SK-N-SH (cell line): ENCODE results near the gene EP300. TPM values are rescaled to one million over a fixed set of nuclear protein-coding genes. Genes with fewer than 3 reads are reported as not detected.

Experiments used
- CTCF ChIA-PET: fragments of 300-600, 350-600 bp; formaldehyde crosslinking; extraction: SDS; loops from one replicate; lab custom pipeline; 2021; lab: Yijun Ruan, JAX
- POLR2A ChIA-PET: fragments of 350-600 bp; sonication (Branson Sonifier 250); formaldehyde crosslinking; extraction: SDS; loops from one replicate; lab custom pipeline; 2020; ENCODE audit warnings: antibody characterized with exemption, inconsistent platforms; lab: Yijun Ruan, JAX
- DNase-seq: peaks from one replicate; pipeline ENCODE4 v3.0.0; 2012
- H2AFZ ChIP-seq: fragments of 200-600 bp; sonication (generic); 2 replicates; pipeline ENCODE4 v1.8.1; 2016; ENCODE audit warnings: antibody characterized with exemption, mild to moderate bottlenecking, low read depth
- H3F3A ChIP-seq: fragments of 200-600 bp; sonication (generic); replicated peaks from 2 replicates; pipeline ENCODE3; 2016; ENCODE audit warnings: antibody characterized with exemption, mild to moderate bottlenecking; ENCODE audit not compliant: insufficient read depth
- H3K27ac ChIP-seq, 2 experiments: fragments of 200-500 bp in 1 of 2; fragments of 200-600 bp in 1 of 2; sonication (Bioruptor generic) in 1 of 2; sonication (generic), shearing (Covaris generic) in 1 of 2; 2 replicates each; pipeline versions ENCODE4 v1.5.1 to v1.6.1; 2014 to 2016; ENCODE audit warnings: low read depth in 2 of 2, inconsistent platforms in 1 of 2, low read length in 1 of 2, mild to moderate bottlenecking in 1 of 2, mixed read lengths in 1 of 2
- H3K27me3 ChIP-seq: fragments of 200-600 bp; sonication (generic), shearing (Covaris generic); 2 replicates; pipeline ENCODE4 v1.6.1; 2016; ENCODE audit warnings: mixed run types; ENCODE audit not compliant: insufficient read depth
- H3K36me3 ChIP-seq, 2 experiments: fragments of 200-500 bp in 1 of 2; fragments of 200-600 bp in 1 of 2; sonication (Bioruptor generic) in 1 of 2; sonication (generic) in 1 of 2; replicated peaks in 1 of 2; 2 replicates each; pipeline versions ENCODE3 to v1.5.1; 2014 to 2016; ENCODE audit warnings: low read length in 1 of 2, mild to moderate bottlenecking in 1 of 2; ENCODE audit not compliant: insufficient read depth in 2 of 2, control insufficient read depth in 1 of 2
- H3K4me1 ChIP-seq, 2 experiments: fragments of 200-500 bp in 1 of 2; fragments of 200-600 bp in 1 of 2; sonication (Bioruptor generic) in 1 of 2; sonication (generic), shearing (Covaris generic) in 1 of 2; 2 replicates each; pipeline versions ENCODE4 v1.5.1 to v1.6.1; 2014 to 2016; ENCODE audit warnings: low read depth in 1 of 2, low read length in 1 of 2, mixed run types in 1 of 2; ENCODE audit not compliant: insufficient read depth in 2 of 2, control insufficient read depth in 1 of 2
- H3K4me2 ChIP-seq: fragments of 200-600 bp; sonication (generic), shearing (Covaris generic); 2 replicates; pipeline ENCODE4 v1.6.1; 2017; ENCODE audit warnings: mixed run types
- H3K4me3 ChIP-seq, 2 experiments: fragments of 200-500 bp in 1 of 2; fragments of 200-600 bp in 1 of 2; sonication (Bioruptor generic) in 1 of 2; sonication (generic), shearing (Covaris generic) in 1 of 2; 2 replicates each; pipeline versions ENCODE4 v1.5.1 to v1.8.1; 2014 to 2016; ENCODE audit warnings: low read depth in 2 of 2, inconsistent platforms in 1 of 2, low read length in 1 of 2, mild to moderate bottlenecking in 1 of 2, mixed read lengths in 1 of 2, moderate library complexity in 1 of 2
- H3K79me2 ChIP-seq: fragments of 200-600 bp; sonication (generic); 2 replicates; pipeline ENCODE4 v1.8.1; 2017; ENCODE audit warnings: mild to moderate bottlenecking; ENCODE audit not compliant: insufficient read depth
- H3K9ac ChIP-seq: fragments of 200-600 bp; sonication (generic); 2 replicates; pipeline ENCODE4 v1.6.1; 2017; ENCODE audit warnings: mixed run types
- H3K9me2 ChIP-seq: fragments of 200-600 bp; sonication (generic); 2 replicates; pipeline ENCODE4 v1.6.1; 2017; ENCODE audit warnings: mixed run types
- H3K9me3 ChIP-seq: fragments of 200-600 bp; sonication (generic); 2 replicates; pipeline ENCODE4 v1.6.1; 2017; ENCODE audit warnings: mixed run types, mild to moderate bottlenecking, moderate library complexity
- H4K20me1 ChIP-seq: fragments of 200-600 bp; sonication (generic); 2 replicates; pipeline ENCODE4 v1.6.1; 2017; ENCODE audit warnings: mild to moderate bottlenecking, mixed run types; ENCODE audit not compliant: insufficient read depth
- CHD2 ChIP-seq: fragments of 150-350 bp; IDR thresholded peaks from 2 replicates; pipeline ENCODE4 v1.6.1; 2018; ENCODE audit warnings: low read length; ENCODE audit not compliant: partially characterized antibody
- CTCF ChIP-seq: fragments of 200-600 bp; sonication (generic); IDR thresholded peaks from 2 replicates; pipeline ENCODE4 v1.6.1; 2017; ENCODE audit warnings: antibody characterized with exemption, mild to moderate bottlenecking, moderate library complexity
- EP300 ChIP-seq, 2 experiments: IDR thresholded peaks; 2 replicates each; pipeline versions ENCODE4 v1.4.0 to v1.6.1; 2012; ENCODE audit warnings: borderline replicate concordance in 1 of 2, low read depth in 1 of 2, low read length in 1 of 2
- EZH2phosphoT487 ChIP-seq: fragments of 200-600 bp; sonication (generic); IDR thresholded peaks from 2 replicates; pipeline ENCODE4 v1.6.1; 2017; ENCODE audit warnings: low read depth, mixed run types, mild to moderate bottlenecking, antibody characterized with exemption, moderate library complexity, borderline replicate concordance
- FOSL2 ChIP-seq: IDR thresholded peaks from 2 replicates; pipeline ENCODE4 v1.4.0; 2012; ENCODE audit warnings: low read depth, mild to moderate bottlenecking, moderate library complexity, borderline replicate concordance
- JUND ChIP-seq: IDR thresholded peaks from 2 replicates; pipeline ENCODE4 v1.4.0; 2012
- MXI1 ChIP-seq: IDR thresholded peaks from 2 replicates; pipeline ENCODE4 v1.6.1; 2012; ENCODE audit warnings: mild to moderate bottlenecking, low read depth, low read length, improper control_type of control experiment
- NFIC ChIP-seq: IDR thresholded peaks from 2 replicates; pipeline ENCODE4 v1.4.0; 2012; ENCODE audit warnings: borderline replicate concordance
- PBX3 ChIP-seq: IDR thresholded peaks from 2 replicates; pipeline ENCODE4; 2012
- POLR2AphosphoS5 ChIP-seq: IDR thresholded peaks from 2 replicates; pipeline ENCODE4 v1.6.1; 2012; ENCODE audit warnings: low read depth, low read length
- RAD21 ChIP-seq: IDR thresholded peaks from 2 replicates; pipeline ENCODE4 v1.6.1; 2012; ENCODE audit warnings: mild to moderate bottlenecking, low read length
- RCOR1 ChIP-seq: fragments of 150-350 bp; IDR thresholded peaks from 2 replicates; pipeline ENCODE4 v1.6.1; 2017; ENCODE audit warnings: antibody characterized with exemption, low read length
- REST ChIP-seq: IDR thresholded peaks from 2 replicates; pipeline ENCODE4 v1.6.1; 2012; ENCODE audit warnings: mild to moderate bottlenecking, low read depth, low read length, moderate library complexity
- RXRA ChIP-seq: IDR thresholded peaks from 2 replicates; pipeline ENCODE4 v1.4.0; 2012; ENCODE audit warnings: low read depth, mild to moderate bottlenecking, borderline replicate concordance
- SIN3A ChIP-seq: IDR thresholded peaks from 2 replicates; pipeline ENCODE4 v1.6.1; 2012; ENCODE audit warnings: low read depth, mild to moderate bottlenecking, low read length, moderate library complexity, borderline replicate concordance
- SMC3 ChIP-seq: IDR thresholded peaks from 2 replicates; pipeline ENCODE4 v1.6.1; 2012; ENCODE audit warnings: low read depth, low read length, improper control_type of control experiment
- YY1 ChIP-seq: IDR thresholded peaks from 2 replicates; pipeline ENCODE4 v1.4.0; 2012; ENCODE audit warnings: low read depth, mild to moderate bottlenecking
- WGBS: methylation state at CpG from one replicate; pipeline ENCODE4 v1.1.6; 2017; ENCODE audit warnings: low lambda C conversion rate; 5-methylcytosine and 5-hydroxymethylcytosine counted together
- polyA plus RNA-seq, 3 experiments: library from polyadenylated mRNA; depleted of rRNA; stranded (reverse); fragments of >200 nt; gene quantifications; 2 replicates each; pipeline ENCODE4 v1.2.3, GENCODE V29; 2012
- TF ChIP-seq, protein P1 (sequence below): fragments of 150-350 bp; IDR thresholded peaks from 2 replicates; pipeline ENCODE4 v1.6.1; 2016; ENCODE audit warnings: mild to moderate bottlenecking, low read depth, low read length
- TF ChIP-seq, protein P2 (sequence below): fragments of 150-350 bp; IDR thresholded peaks from 2 replicates; pipeline ENCODE4 v1.6.1; 2017; ENCODE audit warnings: antibody characterized with exemption, low read length, low read depth, borderline replicate concordance
- TF ChIP-seq, protein P3 (sequence below): IDR thresholded peaks from 2 replicates; pipeline ENCODE4 v1.4.0; 2012; ENCODE audit warnings: low read depth, borderline replicate concordance

EP300 gene
- polyA plus RNA-seq, 1 of the 3 experiments (the other 2 are of a cell fraction) = 7.1 TPM

GRCh38 chr22:41177622-41178424 is 85.4 kb downstream of the EP300 start (continued):
- TF ChIP-seq, protein P1, sequence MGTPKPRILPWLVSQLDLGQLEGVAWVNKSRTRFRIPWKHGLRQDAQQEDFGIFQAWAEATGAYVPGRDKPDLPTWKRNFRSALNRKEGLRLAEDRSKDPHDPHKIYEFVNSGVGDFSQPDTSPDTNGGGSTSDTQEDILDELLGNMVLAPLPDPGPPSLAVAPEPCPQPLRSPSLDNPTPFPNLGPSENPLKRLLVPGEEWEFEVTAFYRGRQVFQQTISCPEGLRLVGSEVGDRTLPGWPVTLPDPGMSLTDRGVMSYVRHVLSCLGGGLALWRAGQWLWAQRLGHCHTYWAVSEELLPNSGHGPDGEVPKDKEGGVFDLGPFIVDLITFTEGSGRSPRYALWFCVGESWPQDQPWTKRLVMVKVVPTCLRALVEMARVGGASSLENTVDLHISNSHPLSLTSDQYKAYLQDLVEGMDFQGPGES = no peak
- TF ChIP-seq POLR2AphosphoS5 (no peak), EZH2phosphoT487 (no peak), YY1 (no peak)

DNA sequence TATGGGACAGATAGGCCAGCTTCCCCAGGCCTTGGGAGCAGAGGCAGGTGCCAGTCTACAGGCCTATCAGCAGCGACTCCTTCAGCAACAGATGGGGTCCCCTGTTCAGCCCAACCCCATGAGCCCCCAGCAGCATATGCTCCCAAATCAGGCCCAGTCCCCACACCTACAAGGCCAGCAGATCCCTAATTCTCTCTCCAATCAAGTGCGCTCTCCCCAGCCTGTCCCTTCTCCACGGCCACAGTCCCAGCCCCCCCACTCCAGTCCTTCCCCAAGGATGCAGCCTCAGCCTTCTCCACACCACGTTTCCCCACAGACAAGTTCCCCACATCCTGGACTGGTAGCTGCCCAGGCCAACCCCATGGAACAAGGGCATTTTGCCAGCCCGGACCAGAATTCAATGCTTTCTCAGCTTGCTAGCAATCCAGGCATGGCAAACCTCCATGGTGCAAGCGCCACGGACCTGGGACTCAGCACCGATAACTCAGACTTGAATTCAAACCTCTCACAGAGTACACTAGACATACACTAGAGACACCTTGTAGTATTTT is 86.1 kb downstream of the EP300 start:
- Histone ChIP-seq H4K20me1 (no peaks in the 10 kb centered on the region), H2AFZ (no peak overlapping the region), H3K27me3 (no peaks in the 10 kb centered on the region), H3K4me2 (no peak overlapping the region), H3K9me3 (no peaks in the 10 kb centered on the region), H3K79me2 (no peaks in the 10 kb centered on the region), H3K36me3 (peaks cover 8 to 41% of the 10 kb centered on the region in 2 experiments), H3K9ac (no peak overlapping the region), H3K4me1 (peaks cover 0 to 7% of the 10 kb centered on the region in 2 experiments; a peak in 1 of 4 replicates)
- ChIA-PET POLR2A (no interaction called here), CTCF (no interaction called here)
- 95% methylated on average over 5 of the region's 8 CpGs for WGBS
- DNase-seq = no peak
- no peak for TF ChIP-seq EP300 (IDR thresholded peaks at IDR 0.05; ENCODE audit: borderline replicate concordance in 1 of 2, low read depth in 1 of 2, low read length in 1 of 2)
- TF ChIP-seq, protein P2, sequence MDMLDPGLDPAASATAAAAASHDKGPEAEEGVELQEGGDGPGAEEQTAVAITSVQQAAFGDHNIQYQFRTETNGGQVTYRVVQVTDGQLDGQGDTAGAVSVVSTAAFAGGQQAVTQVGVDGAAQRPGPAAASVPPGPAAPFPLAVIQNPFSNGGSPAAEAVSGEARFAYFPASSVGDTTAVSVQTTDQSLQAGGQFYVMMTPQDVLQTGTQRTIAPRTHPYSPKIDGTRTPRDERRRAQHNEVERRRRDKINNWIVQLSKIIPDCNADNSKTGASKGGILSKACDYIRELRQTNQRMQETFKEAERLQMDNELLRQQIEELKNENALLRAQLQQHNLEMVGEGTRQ = no peak
- TF ChIP-seq FOSL2 = no peak
- TF ChIP-seq RAD21 = no peak
- TF ChIP-seq REST = no peak
- no peak for TF ChIP-seq CTCF
- no peak for TF ChIP-seq PBX3
- no peak for TF ChIP-seq CHD2
- TF ChIP-seq YY1 = no peak
- TF ChIP-seq NFIC = no peak
- no peak for TF ChIP-seq MXI1
- TF ChIP-seq SMC3 = no peak
- TF ChIP-seq, protein P3, sequence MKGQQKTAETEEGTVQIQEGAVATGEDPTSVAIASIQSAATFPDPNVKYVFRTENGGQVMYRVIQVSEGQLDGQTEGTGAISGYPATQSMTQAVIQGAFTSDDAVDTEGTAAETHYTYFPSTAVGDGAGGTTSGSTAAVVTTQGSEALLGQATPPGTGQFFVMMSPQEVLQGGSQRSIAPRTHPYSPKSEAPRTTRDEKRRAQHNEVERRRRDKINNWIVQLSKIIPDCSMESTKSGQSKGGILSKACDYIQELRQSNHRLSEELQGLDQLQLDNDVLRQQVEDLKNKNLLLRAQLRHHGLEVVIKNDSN = no peak
- no peak for TF ChIP-seq SIN3A
- TF ChIP-seq JUND = no peak
- TF ChIP-seq RCOR1 = no peak
- no peak for TF ChIP-seq RXRA
- TF ChIP-seq, all 33 proteins: peak for 0
- Histone ChIP-seq H3F3A (peaks cover 2% of the 10 kb centered on the region), H3K27ac (no peak overlapping the region), H3K9me2 (no peaks in the 10 kb centered on the region), H3K4me3 (no peak overlapping the region)
